H1 (cell line): ENCODE data around the gene SLC2A11.

Experiments used
- CREB1 ChIP-seq: IDR thresholded peaks from 2 replicates; pipeline ENCODE4 v1.6.1; 2012; ENCODE audit warnings: inconsistent platforms
- CTCF ChIP-seq, 3 experiments: IDR thresholded peaks; 1 replicate in 2 of 3; 2 replicates in 1 of 3; pipeline versions ENCODE4 v1.5.1 to v1.6.1; 2011; ENCODE audit warnings: low read length in 3 of 3, mild to moderate bottlenecking in 3 of 3, inconsistent platforms in 2 of 3, low read depth in 1 of 3, moderate library complexity in 1 of 3; ENCODE audit not compliant: insufficient read depth in 1 of 3; ENCODE audit errors: control extremely low read depth in 1 of 3
- EGR1 ChIP-seq: IDR thresholded peaks from 2 replicates; pipeline ENCODE4 v1.6.1; 2011; ENCODE audit warnings: low read depth, low read length, borderline replicate concordance
- EZH2 ChIP-seq: fragments of 200-600 bp; sonication (generic); IDR thresholded peaks from 2 replicates; pipeline ENCODE4 v1.7.1; 2012; ENCODE audit warnings: low read depth, mild to moderate bottlenecking, moderate library complexity, low read length, inconsistent platforms; ENCODE audit not compliant: severe bottlenecking
- HDAC2 ChIP-seq, 2 experiments: fragments of 300-600 bp in 1 of 2; sonication (generic) in 1 of 2; IDR thresholded peaks; 2 replicates each; pipeline ENCODE4 v1.6.1; 2011 to 2012; ENCODE audit warnings: low read depth in 2 of 2, low read length in 2 of 2, mild to moderate bottlenecking in 2 of 2, moderate library complexity in 2 of 2, borderline replicate concordance in 1 of 2, inconsistent platforms in 1 of 2
- MAX ChIP-seq: IDR thresholded peaks from 2 replicates; pipeline ENCODE4 v1.6.1; 2012; ENCODE audit warnings: inconsistent platforms
- POLR2A ChIP-seq, 2 experiments: IDR thresholded peaks; 1 replicate in 1 of 2; 2 replicates in 1 of 2; pipeline ENCODE4 v1.6.1; 2011; ENCODE audit warnings: low read depth in 2 of 2, low read length in 2 of 2, mild to moderate bottlenecking in 2 of 2; ENCODE audit errors: control extremely low read depth in 1 of 2
- POLR2AphosphoS5 ChIP-seq: IDR thresholded peaks from 2 replicates; pipeline ENCODE4 v1.6.1; 2011; ENCODE audit warnings: low read depth, low read length
- RAD21 ChIP-seq, 2 experiments: IDR thresholded peaks in 1 of 2; conservative IDR thresholded peaks in 1 of 2; 2 replicates each; pipeline ENCODE4 v1.6.1; 2011; ENCODE audit warnings: low read depth in 2 of 2, low read length in 2 of 2, improper control_type of control experiment in 1 of 2, inconsistent platforms in 1 of 2, mild to moderate bottlenecking in 1 of 2, moderate library complexity in 1 of 2
- SIN3A ChIP-seq, 2 experiments: IDR thresholded peaks in 1 of 2; conservative IDR thresholded peaks in 1 of 2; 2 replicates each; pipeline ENCODE4 v1.6.1; 2011 to 2012; ENCODE audit warnings: low read length in 2 of 2, improper control_type of control experiment in 1 of 2, low read depth in 1 of 2, mild to moderate bottlenecking in 1 of 2
- TF ChIP-seq, protein P1 (sequence below): fragments of 300-600 bp; sonication (generic); IDR thresholded peaks from 2 replicates; pipeline ENCODE4 v1.7.1; 2012; ENCODE audit warnings: low read length, moderate library complexity, mild to moderate bottlenecking, inconsistent platforms; ENCODE audit not compliant: insufficient replicate concordance

- TF ChIP-seq CTCF (IDR thresholded peaks at IDR 0.05; ENCODE audit: control extremely low read depth in 1 of 3, insufficient read depth in 1 of 3, low read depth in 1 of 3, low read length in 3 of 3) (no peak), HDAC2 (IDR thresholded peaks at IDR 0.05; ENCODE audit: borderline replicate concordance in 1 of 2, low read depth in 2 of 2, low read length in 2 of 2) (no peak), CREB1 (no peak), SIN3A (conservative IDR thresholded peaks at IDR 0.05 in 1 of 2, IDR thresholded peaks at IDR 0.05 in 1 of 2; ENCODE audit: low read depth in 1 of 2, low read length in 2 of 2) (no peak), EZH2 (no peak), MAX (no peak), POLR2AphosphoS5 (no peak), POLR2A (IDR thresholded peaks at IDR 0.05; ENCODE audit: control extremely low read depth in 1 of 2, low read depth in 2 of 2, low read length in 2 of 2) (no peak), EGR1 (no peak), RAD21 (IDR thresholded peaks at IDR 0.05 in 1 of 2, conservative IDR thresholded peaks at IDR 0.05 in 1 of 2; ENCODE audit: low read depth in 2 of 2, low read length in 2 of 2) (no peak)
- TF ChIP-seq, protein P1, sequence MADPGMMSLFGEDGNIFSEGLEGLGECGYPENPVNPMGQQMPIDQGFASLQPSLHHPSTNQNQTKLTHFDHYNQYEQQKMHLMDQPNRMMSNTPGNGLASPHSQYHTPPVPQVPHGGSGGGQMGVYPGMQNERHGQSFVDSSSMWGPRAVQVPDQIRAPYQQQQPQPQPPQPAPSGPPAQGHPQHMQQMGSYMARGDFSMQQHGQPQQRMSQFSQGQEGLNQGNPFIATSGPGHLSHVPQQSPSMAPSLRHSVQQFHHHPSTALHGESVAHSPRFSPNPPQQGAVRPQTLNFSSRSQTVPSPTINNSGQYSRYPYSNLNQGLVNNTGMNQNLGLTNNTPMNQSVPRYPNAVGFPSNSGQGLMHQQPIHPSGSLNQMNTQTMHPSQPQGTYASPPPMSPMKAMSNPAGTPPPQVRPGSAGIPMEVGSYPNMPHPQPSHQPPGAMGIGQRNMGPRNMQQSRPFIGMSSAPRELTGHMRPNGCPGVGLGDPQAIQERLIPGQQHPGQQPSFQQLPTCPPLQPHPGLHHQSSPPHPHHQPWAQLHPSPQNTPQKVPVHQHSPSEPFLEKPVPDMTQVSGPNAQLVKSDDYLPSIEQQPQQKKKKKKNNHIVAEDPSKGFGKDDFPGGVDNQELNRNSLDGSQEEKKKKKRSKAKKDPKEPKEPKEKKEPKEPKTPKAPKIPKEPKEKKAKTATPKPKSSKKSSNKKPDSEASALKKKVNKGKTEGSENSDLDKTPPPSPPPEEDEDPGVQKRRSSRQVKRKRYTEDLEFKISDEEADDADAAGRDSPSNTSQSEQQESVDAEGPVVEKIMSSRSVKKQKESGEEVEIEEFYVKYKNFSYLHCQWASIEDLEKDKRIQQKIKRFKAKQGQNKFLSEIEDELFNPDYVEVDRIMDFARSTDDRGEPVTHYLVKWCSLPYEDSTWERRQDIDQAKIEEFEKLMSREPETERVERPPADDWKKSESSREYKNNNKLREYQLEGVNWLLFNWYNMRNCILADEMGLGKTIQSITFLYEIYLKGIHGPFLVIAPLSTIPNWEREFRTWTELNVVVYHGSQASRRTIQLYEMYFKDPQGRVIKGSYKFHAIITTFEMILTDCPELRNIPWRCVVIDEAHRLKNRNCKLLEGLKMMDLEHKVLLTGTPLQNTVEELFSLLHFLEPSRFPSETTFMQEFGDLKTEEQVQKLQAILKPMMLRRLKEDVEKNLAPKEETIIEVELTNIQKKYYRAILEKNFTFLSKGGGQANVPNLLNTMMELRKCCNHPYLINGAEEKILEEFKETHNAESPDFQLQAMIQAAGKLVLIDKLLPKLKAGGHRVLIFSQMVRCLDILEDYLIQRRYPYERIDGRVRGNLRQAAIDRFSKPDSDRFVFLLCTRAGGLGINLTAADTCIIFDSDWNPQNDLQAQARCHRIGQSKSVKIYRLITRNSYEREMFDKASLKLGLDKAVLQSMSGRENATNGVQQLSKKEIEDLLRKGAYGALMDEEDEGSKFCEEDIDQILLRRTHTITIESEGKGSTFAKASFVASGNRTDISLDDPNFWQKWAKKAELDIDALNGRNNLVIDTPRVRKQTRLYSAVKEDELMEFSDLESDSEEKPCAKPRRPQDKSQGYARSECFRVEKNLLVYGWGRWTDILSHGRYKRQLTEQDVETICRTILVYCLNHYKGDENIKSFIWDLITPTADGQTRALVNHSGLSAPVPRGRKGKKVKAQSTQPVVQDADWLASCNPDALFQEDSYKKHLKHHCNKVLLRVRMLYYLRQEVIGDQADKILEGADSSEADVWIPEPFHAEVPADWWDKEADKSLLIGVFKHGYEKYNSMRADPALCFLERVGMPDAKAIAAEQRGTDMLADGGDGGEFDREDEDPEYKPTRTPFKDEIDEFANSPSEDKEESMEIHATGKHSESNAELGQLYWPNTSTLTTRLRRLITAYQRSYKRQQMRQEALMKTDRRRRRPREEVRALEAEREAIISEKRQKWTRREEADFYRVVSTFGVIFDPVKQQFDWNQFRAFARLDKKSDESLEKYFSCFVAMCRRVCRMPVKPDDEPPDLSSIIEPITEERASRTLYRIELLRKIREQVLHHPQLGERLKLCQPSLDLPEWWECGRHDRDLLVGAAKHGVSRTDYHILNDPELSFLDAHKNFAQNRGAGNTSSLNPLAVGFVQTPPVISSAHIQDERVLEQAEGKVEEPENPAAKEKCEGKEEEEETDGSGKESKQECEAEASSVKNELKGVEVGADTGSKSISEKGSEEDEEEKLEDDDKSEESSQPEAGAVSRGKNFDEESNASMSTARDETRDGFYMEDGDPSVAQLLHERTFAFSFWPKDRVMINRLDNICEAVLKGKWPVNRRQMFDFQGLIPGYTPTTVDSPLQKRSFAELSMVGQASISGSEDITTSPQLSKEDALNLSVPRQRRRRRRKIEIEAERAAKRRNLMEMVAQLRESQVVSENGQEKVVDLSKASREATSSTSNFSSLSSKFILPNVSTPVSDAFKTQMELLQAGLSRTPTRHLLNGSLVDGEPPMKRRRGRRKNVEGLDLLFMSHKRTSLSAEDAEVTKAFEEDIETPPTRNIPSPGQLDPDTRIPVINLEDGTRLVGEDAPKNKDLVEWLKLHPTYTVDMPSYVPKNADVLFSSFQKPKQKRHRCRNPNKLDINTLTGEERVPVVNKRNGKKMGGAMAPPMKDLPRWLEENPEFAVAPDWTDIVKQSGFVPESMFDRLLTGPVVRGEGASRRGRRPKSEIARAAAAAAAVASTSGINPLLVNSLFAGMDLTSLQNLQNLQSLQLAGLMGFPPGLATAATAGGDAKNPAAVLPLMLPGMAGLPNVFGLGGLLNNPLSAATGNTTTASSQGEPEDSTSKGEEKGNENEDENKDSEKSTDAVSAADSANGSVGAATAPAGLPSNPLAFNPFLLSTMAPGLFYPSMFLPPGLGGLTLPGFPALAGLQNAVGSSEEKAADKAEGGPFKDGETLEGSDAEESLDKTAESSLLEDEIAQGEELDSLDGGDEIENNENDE: no peak
Measured at GRCh38 chr22:23878219-23878618, 20.5 kb downstream of the SLC2A11 start.
